Kidney epithelial cell (primary cell): ENCODE measurements around the gene VILL. TPM values are rescaled to one million over a fixed set of nuclear protein-coding genes. Genes with fewer than 3 reads are reported as not detected.

ENCODE experiments used
- DNase-seq: peaks from one replicate; pipeline ENCODE4 v3.0.0-alpha.2; 2010; ENCODE audit warnings: low read depth
- H3K27me3 ChIP-seq: 2 replicates; pipeline ENCODE4 v1.6.0; 2011; ENCODE audit warnings: low read length; ENCODE audit not compliant: control insufficient read depth, insufficient read depth
- H3K36me3 ChIP-seq: 2 replicates; pipeline ENCODE4 v1.5.1; 2011; ENCODE audit warnings: low read length; ENCODE audit not compliant: control insufficient read depth, insufficient read depth
- H3K4me3 ChIP-seq: 2 replicates; pipeline ENCODE4 v1.5.1; 2011; ENCODE audit warnings: low read depth, mild to moderate bottlenecking, control low read depth, low read length
- CTCF ChIP-seq: IDR thresholded peaks from 2 replicates; pipeline ENCODE4 v1.5.1; 2011; ENCODE audit warnings: mild to moderate bottlenecking, moderate library complexity, low read length, control low read depth, inconsistent platforms; ENCODE audit not compliant: insufficient read depth, poor library complexity, severe bottlenecking
- total RNA-seq: library from RNA; depleted of rRNA; stranded (reverse); fragments of >200 nt; gene quantifications from 2 replicates; pipeline ENCODE4 v1.2.3, GENCODE V29; 2015

Gene VILL
- total RNA-seq, 1 donor from 2014 or later: 7.8 TPM

GRCh38 chr3:37989821-37990480 is 635 bp upstream of the VILL start:
- Histone ChIP-seq H3K36me3 (peaks cover 2% of the 10 kb centered on the region), H3K4me3 (no peak overlapping the region), H3K27me3 (no peaks in the 10 kb centered on the region)
- TF ChIP-seq CTCF: no peak
- no peak for DNase-seq

GRCh38 chr3:37991109-37991508 is 523 bp downstream of the VILL start:
- Histone ChIP-seq H3K4me3 (no peak overlapping the region), H3K36me3 (no peaks in the 10 kb centered on the region), H3K27me3 (no peaks in the 10 kb centered on the region)
- TF ChIP-seq CTCF: no peak
- no peak for DNase-seq

- no peak for DNase-seq
- no peak overlapping the region for H3K4me3 ChIP-seq
- H3K36me3 ChIP-seq: no peaks in the 10 kb centered on the region
- no peak for TF ChIP-seq CTCF
- no peaks in the 10 kb centered on the region for H3K27me3 ChIP-seq
Observed at GRCh38 chr3:37991823-37992222, 1.2 kb downstream of the VILL start.

GRCh38 chr3:37992271-37993066 is 1.9 kb downstream of the VILL start:
- DNase-seq: no peak
- no peak overlapping the region for H3K4me3 ChIP-seq
- no peaks in the 10 kb centered on the region for H3K27me3 ChIP-seq
- no peaks in the 10 kb centered on the region for H3K36me3 ChIP-seq
- TF ChIP-seq CTCF: no peak

- H3K36me3 ChIP-seq: no peaks in the 10 kb centered on the region
- no peaks in the 10 kb centered on the region for H3K27me3 ChIP-seq
- H3K4me3 ChIP-seq: no peak overlapping the region
- DNase-seq: no peak
- no peak for TF ChIP-seq CTCF
Observed at GRCh38 chr3:37993067-37993455, 2.5 kb downstream of the VILL start.
